Lung (tissue), 12 donors: Measurements from ENCODE around the gene HOXA5. TPM values are rescaled to one million over a fixed set of nuclear protein-coding genes. Genes with fewer than 3 reads are reported as not detected.

ENCODE experiments used
- ATAC-seq: fragments of 200-7000 bp; cut with Tn5 transposase; one replicate; pipeline ENCODE4 v1.9.1; 2020; ENCODE audit warnings: moderate number of reproducible peaks; ENCODE audit not compliant: insufficient read depth, low FRiP score
- DNase-seq, 3 donors: peaks; one replicate each; pipeline ENCODE4 v3.0.0-alpha.2; 2013 to 2017
- H3K27ac ChIP-seq, 2 donors: one replicate each; pipeline ENCODE4 v1.5.1; 2013; ENCODE audit warnings: mild to moderate bottlenecking in 2 of 2, moderate library complexity in 2 of 2, control low read depth in 1 of 2, inconsistent platforms in 1 of 2, low read depth in 1 of 2, low read length in 1 of 2
- H3K27me3 ChIP-seq, 3 donors: one replicate each; pipeline ENCODE4 v1.5.1; 2013; ENCODE audit warnings: low read length in 2 of 3; ENCODE audit not compliant: control insufficient read depth in 3 of 3, insufficient read depth in 3 of 3
- H3K36me3 ChIP-seq, 4 donors: one replicate each; pipeline ENCODE4 v1.5.1; 2013; ENCODE audit warnings: low read length in 4 of 4, mild to moderate bottlenecking in 1 of 4, moderate library complexity in 1 of 4; ENCODE audit not compliant: control insufficient read depth in 4 of 4, insufficient read depth in 4 of 4
- H3K4me1 ChIP-seq, 5 donors: one replicate each; pipeline ENCODE4 v1.5.1; 2013; ENCODE audit warnings: low read length in 5 of 5, mild to moderate bottlenecking in 2 of 5, moderate library complexity in 1 of 5; ENCODE audit not compliant: control insufficient read depth in 5 of 5, insufficient read depth in 5 of 5
- H3K4me3 ChIP-seq: one replicate; pipeline ENCODE4 v1.5.1; 2013; ENCODE audit warnings: mild to moderate bottlenecking, control low read depth, moderate library complexity
- H3K9ac ChIP-seq, 2 donors: one replicate each; pipeline ENCODE4 v1.5.1; 2013; ENCODE audit warnings: low read length in 2 of 2, control low read depth in 1 of 2; ENCODE audit not compliant: insufficient read depth in 1 of 2
- H3K9me3 ChIP-seq, 4 donors: one replicate each; pipeline ENCODE4 v1.5.1; 2013; ENCODE audit warnings: low read length in 3 of 4, mild to moderate bottlenecking in 1 of 4, moderate library complexity in 1 of 4; ENCODE audit not compliant: control insufficient read depth in 4 of 4, insufficient read depth in 3 of 4
- WGBS, 2 donors: extraction: QIAGEN DNeasy Blood & Tissue Kit; methylation state at CpG; one replicate each; pipeline ENCODE4 v1.1.7; 2013; 5-methylcytosine and 5-hydroxymethylcytosine counted together
- polyA plus RNA-seq, 2 donors: library from polyadenylated mRNA; stranded (reverse); fragments of 200-250 nt; gene quantifications; one replicate each; pipeline ENCODE4 v1.2.1, GENCODE V29; 2013
- total RNA-seq, 2 donors: library from RNA; depleted of rRNA in 1 of 2; stranded (reverse); fragments of >200 nt in 1 of 2; gene quantifications; one replicate each; pipeline ENCODE4 v1.2.1, GENCODE V29; 2014 to 2021
- TF ChIP-seq, protein P1 (sequence below): IDR thresholded peaks from 2 replicates; pipeline ENCODE4 v1.5.1; 2012; ENCODE audit warnings: mild to moderate bottlenecking; ENCODE audit errors: control extremely low read depth, extremely low read depth
- donor health status: control.
- donor health status: control.
- donor health status: Bipolar disorder and iron deficiency.
- donor health status: healthy.
- donor health status: DM: yes; HTN: yes; CAD: no.

Gene HOXA5
- total and polyA plus RNA-seq, 4 donors: 9.2 to 61.9 (median 15.2) TPM

DNA sequence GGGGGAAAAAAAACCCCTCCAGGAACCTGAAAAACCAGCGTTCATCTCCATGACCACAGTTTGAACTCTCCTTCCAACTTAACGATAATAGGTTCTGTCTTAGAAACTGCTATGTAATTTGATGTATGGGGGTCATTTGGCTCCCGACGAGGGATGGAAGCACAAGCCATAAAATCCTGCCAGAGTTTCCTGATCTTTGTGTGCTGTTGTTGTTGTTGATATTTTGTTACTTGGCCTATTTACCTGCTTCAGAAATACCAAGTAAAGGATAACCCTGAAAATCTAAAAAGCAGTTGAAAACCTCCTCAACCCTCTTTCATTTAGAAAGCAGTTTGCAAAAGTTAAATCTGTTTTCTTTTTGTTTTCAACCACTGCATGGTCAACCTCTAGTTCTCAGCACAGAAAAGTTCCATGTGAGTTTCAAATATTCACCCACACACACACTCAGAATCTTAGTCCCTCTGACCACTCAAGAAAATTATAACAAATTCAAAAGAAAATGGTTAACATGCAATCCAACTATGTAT lies 31.7 kb downstream of the HOXA5 start:
- DNase-seq (peak in 1 of 3 donors; percentile 87), ATAC-seq (no peak)
- Histone ChIP-seq H3K27me3 (peaks cover 0 to 54% (median 3%) of the 10 kb centered on the region in 3 donors), H3K9me3 (no peaks in the 10 kb centered on the region), H3K4me1 (peaks cover 0 to 38% (median 18%) of the 10 kb centered on the region in 5 donors), H3K27ac (no peak overlapping the region), H3K4me3 (no peak overlapping the region), H3K9ac (peak overlapping the region; percentile 37 to 95), H3K36me3 (peaks cover 0 to 48% (median 6%) of the 10 kb centered on the region in 4 donors)
- TF ChIP-seq, protein P1, sequence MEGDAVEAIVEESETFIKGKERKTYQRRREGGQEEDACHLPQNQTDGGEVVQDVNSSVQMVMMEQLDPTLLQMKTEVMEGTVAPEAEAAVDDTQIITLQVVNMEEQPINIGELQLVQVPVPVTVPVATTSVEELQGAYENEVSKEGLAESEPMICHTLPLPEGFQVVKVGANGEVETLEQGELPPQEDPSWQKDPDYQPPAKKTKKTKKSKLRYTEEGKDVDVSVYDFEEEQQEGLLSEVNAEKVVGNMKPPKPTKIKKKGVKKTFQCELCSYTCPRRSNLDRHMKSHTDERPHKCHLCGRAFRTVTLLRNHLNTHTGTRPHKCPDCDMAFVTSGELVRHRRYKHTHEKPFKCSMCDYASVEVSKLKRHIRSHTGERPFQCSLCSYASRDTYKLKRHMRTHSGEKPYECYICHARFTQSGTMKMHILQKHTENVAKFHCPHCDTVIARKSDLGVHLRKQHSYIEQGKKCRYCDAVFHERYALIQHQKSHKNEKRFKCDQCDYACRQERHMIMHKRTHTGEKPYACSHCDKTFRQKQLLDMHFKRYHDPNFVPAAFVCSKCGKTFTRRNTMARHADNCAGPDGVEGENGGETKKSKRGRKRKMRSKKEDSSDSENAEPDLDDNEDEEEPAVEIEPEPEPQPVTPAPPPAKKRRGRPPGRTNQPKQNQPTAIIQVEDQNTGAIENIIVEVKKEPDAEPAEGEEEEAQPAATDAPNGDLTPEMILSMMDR: no peak
- WGBS, 2 donors: 34 to 50% methylated on average over 4 of the region's 4 CpGs

DNA sequence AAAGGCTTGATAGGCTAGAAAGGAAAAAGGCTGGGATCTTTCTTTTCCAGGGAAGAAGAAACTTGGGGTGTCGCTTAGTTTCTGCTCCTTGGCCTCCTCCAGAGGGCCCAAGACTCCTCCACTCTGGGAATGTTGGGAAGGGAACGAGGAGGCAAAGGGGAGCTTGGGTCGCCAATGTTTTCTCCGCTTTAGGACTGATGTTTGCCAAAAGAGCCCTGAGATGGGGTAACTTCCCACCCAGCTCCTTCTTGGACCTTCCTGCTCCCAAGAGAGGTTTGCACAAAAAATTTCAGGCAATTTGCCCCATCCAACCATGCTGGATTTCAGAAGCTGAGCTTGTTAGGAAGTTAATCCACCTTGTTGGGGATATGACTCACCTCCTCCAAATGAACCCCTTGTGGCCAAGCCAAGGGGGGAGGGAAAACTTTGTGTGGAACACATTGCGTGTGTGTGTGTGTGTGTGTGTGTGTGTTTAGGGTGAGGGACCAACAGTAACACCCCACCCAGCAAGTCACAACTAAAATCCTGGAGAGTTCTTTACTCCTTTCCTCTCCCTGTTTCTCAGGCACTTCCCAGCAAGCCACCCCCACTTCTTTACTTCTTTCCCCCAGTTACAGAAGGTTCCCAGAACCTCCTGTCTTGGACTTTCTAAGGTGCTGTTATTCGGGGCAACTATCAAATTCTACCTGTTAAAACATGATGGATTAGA lies 32.3 kb downstream of the HOXA5 start:
- TF ChIP-seq, protein P1: no peak
- peak overlapping the region; percentile 37 to 95 for H3K9ac ChIP-seq
- H3K9me3 ChIP-seq: no peaks in the 10 kb centered on the region
- H3K27me3 ChIP-seq: peaks cover 0 to 54% (median 3%) of the 10 kb centered on the region in 3 donors
- H3K27ac ChIP-seq: peak overlapping the region in 1 of 2 donors; percentile 79
- DNase-seq (peak in 1 of 3 donors; percentile 63), ATAC-seq (no peak)
- H3K4me1 ChIP-seq: peaks cover 0 to 43% (median 18%) of the 10 kb centered on the region in 5 donors
- H3K36me3 ChIP-seq: peaks cover 0 to 44% (median 6%) of the 10 kb centered on the region in 4 donors
- 55 to 67% methylated on average over 6 of the region's 6 CpGs for WGBS, 2 donors
- H3K4me3 ChIP-seq: no peak overlapping the region

DNA sequence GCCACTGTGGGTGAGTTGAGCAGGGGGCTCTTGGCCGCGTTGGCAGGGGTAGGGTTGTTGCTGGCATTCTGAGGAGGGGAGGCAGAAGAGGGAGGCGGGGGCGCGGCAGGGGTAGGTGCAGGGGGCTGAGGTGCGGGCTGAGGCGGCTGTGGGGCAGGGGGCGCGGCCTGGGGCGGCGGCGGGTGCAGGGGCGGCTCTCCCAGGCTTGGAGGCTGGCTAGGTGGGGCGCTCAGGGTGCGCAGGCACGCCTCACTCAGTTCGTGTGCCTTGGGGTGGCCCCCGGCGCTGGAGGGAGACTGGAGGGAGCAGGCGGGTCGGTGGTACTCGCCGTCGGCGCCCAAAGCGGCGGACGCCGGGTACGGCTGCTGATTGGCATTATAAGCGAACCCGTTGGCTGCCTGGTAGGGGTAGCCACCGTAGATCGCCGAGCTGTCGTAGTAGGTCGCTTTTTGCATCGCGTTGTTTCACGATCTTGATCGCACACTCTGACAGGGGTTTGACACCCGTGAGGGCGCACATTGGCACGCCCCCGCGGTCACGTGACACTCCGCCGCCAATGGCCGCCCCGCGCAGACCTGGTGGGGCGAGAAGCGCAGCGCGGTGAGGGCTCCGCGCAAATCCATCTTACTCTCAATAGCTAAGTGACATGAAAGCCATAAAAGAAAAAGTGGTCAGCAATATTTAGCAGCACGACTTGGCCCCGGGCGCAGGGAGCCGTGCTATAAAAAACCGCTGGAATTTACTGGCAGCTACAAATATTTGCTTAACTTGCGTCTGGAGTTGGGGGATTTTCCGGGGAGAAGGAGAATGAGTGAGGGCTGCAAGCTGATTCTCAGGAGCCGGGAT lies 33.1 kb downstream of the HOXA5 start:
- no peaks in the 10 kb centered on the region for H3K9me3 ChIP-seq
- 56 to 79% methylated on average over 57 to 66 of the region's 66 CpGs for WGBS, 2 donors
- H3K27ac ChIP-seq: peak overlapping the region in 1 of 2 donors; percentile 81
- no peak for ATAC-seq
- peak overlapping the region in 1 of 2 donors; percentile 96 for H3K9ac ChIP-seq
- TF ChIP-seq, protein P1: no peak
- no peak overlapping the region for H3K4me3 ChIP-seq
- H3K4me1 ChIP-seq: peaks cover 0 to 50% (median 18%) of the 10 kb centered on the region in 5 donors
- peaks cover 0 to 58% (median 3%) of the 10 kb centered on the region in 3 donors for H3K27me3 ChIP-seq
- H3K36me3 ChIP-seq: peaks cover 0 to 36% (median 8%) of the 10 kb centered on the region in 4 donors
- peak; percentile 90 to 94 (median 91) for DNase-seq
